ENCODE results near the gene NDFIP2.

The NDFIP2 gene

DNA sequence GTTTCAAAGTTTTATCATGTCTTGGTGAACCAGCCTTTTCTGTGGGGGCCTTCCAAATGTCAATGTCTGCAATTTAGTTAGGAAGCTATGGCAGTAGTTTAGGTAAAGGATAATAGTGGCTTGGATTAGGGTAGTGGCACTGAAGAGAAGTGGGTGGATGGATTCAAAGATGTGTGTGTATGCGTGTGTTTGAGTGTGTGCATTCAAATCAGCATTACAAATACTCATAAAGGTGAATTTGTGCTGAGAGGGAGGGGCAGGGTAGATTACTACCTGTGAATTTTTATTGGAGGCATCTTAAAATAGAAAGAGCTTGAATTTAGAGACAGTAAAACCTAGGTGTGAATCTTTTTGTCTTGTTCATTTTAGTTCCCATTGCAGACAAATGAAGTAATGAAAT is 16.9 kb downstream of the NDFIP2 start:
- no peak for TF ChIP-seq MYC (IDR thresholded peaks at IDR 0.05; ENCODE audit: low read depth, low read length)
- TF ChIP-seq POLR2A (IDR thresholded peaks at IDR 0.05; ENCODE audit: extremely low read depth, insufficient read length): no peak

GRCh38 chr13:79500829-79501228 is 19.9 kb downstream of the NDFIP2 start:
- no peak overlapping the region for H3K4me3 ChIP-seq (ENCODE audit: low read depth, low read length)
- TF ChIP-seq MYC (IDR thresholded peaks at IDR 0.05; ENCODE audit: low read depth, low read length) (no peak), MAX (IDR thresholded peaks at IDR 0.05; ENCODE audit: low read depth, low read length) (no peak), POLR2A (IDR thresholded peaks at IDR 0.05; ENCODE audit: extremely low read depth, insufficient read length) (no peak)
- TF ChIP-seq, protein P1, sequence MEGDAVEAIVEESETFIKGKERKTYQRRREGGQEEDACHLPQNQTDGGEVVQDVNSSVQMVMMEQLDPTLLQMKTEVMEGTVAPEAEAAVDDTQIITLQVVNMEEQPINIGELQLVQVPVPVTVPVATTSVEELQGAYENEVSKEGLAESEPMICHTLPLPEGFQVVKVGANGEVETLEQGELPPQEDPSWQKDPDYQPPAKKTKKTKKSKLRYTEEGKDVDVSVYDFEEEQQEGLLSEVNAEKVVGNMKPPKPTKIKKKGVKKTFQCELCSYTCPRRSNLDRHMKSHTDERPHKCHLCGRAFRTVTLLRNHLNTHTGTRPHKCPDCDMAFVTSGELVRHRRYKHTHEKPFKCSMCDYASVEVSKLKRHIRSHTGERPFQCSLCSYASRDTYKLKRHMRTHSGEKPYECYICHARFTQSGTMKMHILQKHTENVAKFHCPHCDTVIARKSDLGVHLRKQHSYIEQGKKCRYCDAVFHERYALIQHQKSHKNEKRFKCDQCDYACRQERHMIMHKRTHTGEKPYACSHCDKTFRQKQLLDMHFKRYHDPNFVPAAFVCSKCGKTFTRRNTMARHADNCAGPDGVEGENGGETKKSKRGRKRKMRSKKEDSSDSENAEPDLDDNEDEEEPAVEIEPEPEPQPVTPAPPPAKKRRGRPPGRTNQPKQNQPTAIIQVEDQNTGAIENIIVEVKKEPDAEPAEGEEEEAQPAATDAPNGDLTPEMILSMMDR (IDR thresholded peaks at IDR 0.05; ENCODE audit: low read depth, low read length): no peak
- DNase-seq (ENCODE audit: low read depth): no peak

More for the DNA sequence above, 16.9 kb downstream of the NDFIP2 start:
- no peak for DNase-seq (ENCODE audit: low read depth)
- H3K4me3 ChIP-seq (ENCODE audit: low read depth, low read length): no peak overlapping the region

GRCh38 chr13:79501538-79502232 is 20.7 kb downstream of the NDFIP2 start:
- H3K4me3 ChIP-seq (ENCODE audit: low read depth, low read length): no peak overlapping the region
- TF ChIP-seq POLR2A (IDR thresholded peaks at IDR 0.05; ENCODE audit: extremely low read depth, insufficient read length) (no peak), MYC (IDR thresholded peaks at IDR 0.05; ENCODE audit: low read depth, low read length) (no peak), MAX (IDR thresholded peaks at IDR 0.05; ENCODE audit: low read depth, low read length) (no peak)
- TF ChIP-seq, protein P1 (IDR thresholded peaks at IDR 0.05; ENCODE audit: low read depth, low read length): no peak
- DNase-seq (ENCODE audit: low read depth): no peak

GRCh38 chr13:79502859-79503468 is 22.0 kb downstream of the NDFIP2 start:
- DNase-seq (ENCODE audit: low read depth): no peak
- no peak overlapping the region for H3K4me3 ChIP-seq (ENCODE audit: low read depth, low read length)
- TF ChIP-seq MAX (IDR thresholded peaks at IDR 0.05; ENCODE audit: low read depth, low read length) (no peak), POLR2A (IDR thresholded peaks at IDR 0.05; ENCODE audit: extremely low read depth, insufficient read length) (no peak)
- TF ChIP-seq, protein P1 (IDR thresholded peaks at IDR 0.05; ENCODE audit: low read depth, low read length): no peak

- DNase-seq (ENCODE audit: low read depth): no peak
- TF ChIP-seq MYC (IDR thresholded peaks at IDR 0.05; ENCODE audit: low read depth, low read length) (no peak), MAX (IDR thresholded peaks at IDR 0.05; ENCODE audit: low read depth, low read length) (no peak), POLR2A (IDR thresholded peaks at IDR 0.05; ENCODE audit: extremely low read depth, insufficient read length) (no peak)
- TF ChIP-seq, protein P1 (IDR thresholded peaks at IDR 0.05; ENCODE audit: low read depth, low read length): no peak
- no peak overlapping the region for H3K4me3 ChIP-seq (ENCODE audit: low read depth, low read length)
These were observed 22.6 kb downstream of the NDFIP2 start for GRCh38 chr13:79503473-79504017.

GRCh38 chr13:79508224-79508961 is 27.4 kb downstream of the NDFIP2 start:
- H3K4me3 ChIP-seq (ENCODE audit: low read depth, low read length): no peak overlapping the region
- no peak for DNase-seq (ENCODE audit: low read depth)
- no peak for TF ChIP-seq MYC (IDR thresholded peaks at IDR 0.05; ENCODE audit: low read depth, low read length)
- no peak for TF ChIP-seq POLR2A (IDR thresholded peaks at IDR 0.05; ENCODE audit: extremely low read depth, insufficient read length)
- TF ChIP-seq, protein P1 (IDR thresholded peaks at IDR 0.05; ENCODE audit: low read depth, low read length): no peak
- TF ChIP-seq MAX (IDR thresholded peaks at IDR 0.05; ENCODE audit: low read depth, low read length): no peak
